Liver (tissue), 9 donors: Measurements from ENCODE around the gene ZMPSTE24. TPM values are rescaled to one million over a fixed set of nuclear protein-coding genes. Genes with fewer than 3 reads are reported as not detected.

ENCODE experiments used
- DNase-seq: peaks from one replicate; pipeline ENCODE4 v3.0.0-alpha.2; 2017; ENCODE audit warnings: low spot score
- H3K27ac ChIP-seq, 2 donors: one replicate each; pipeline ENCODE4 v1.7.0; 2013; ENCODE audit warnings: inconsistent platforms in 2 of 2, low read length in 2 of 2, control low read depth in 1 of 2, low read depth in 1 of 2, mild to moderate bottlenecking in 1 of 2
- H3K27me3 ChIP-seq, 4 donors: one replicate each; pipeline versions ENCODE4 v1.6.1 to v1.7.0; 2013; ENCODE audit warnings: low read length in 3 of 4, inconsistent platforms in 1 of 4, mild to moderate bottlenecking in 1 of 4, moderate library complexity in 1 of 4; ENCODE audit not compliant: control insufficient read depth in 4 of 4, insufficient read depth in 4 of 4
- H3K36me3 ChIP-seq, 4 donors: one replicate each; pipeline versions ENCODE4 v1.6.1 to v1.7.0; 2013; ENCODE audit warnings: low read length in 3 of 4, mild to moderate bottlenecking in 3 of 4, low read depth in 1 of 4, moderate library complexity in 1 of 4; ENCODE audit not compliant: control insufficient read depth in 4 of 4, insufficient read depth in 3 of 4
- H3K4me1 ChIP-seq, 4 donors: one replicate each; pipeline versions ENCODE4 v1.6.1 to v1.7.0; 2013; ENCODE audit warnings: low read length in 3 of 4, mild to moderate bottlenecking in 3 of 4, moderate library complexity in 1 of 4; ENCODE audit not compliant: control insufficient read depth in 4 of 4, insufficient read depth in 4 of 4
- H3K4me3 ChIP-seq, 3 donors: one replicate each; pipeline versions ENCODE4 v1.6.1 to v1.7.0; 2013; ENCODE audit warnings: low read length in 3 of 3, control low read depth in 1 of 3, low read depth in 1 of 3, mild to moderate bottlenecking in 1 of 3
- H3K9ac ChIP-seq, 2 donors: one replicate each; pipeline ENCODE4 v1.7.0; 2013; ENCODE audit warnings: low read length in 2 of 2, mild to moderate bottlenecking in 2 of 2, moderate library complexity in 2 of 2, control low read depth in 1 of 2, low read depth in 1 of 2
- H3K9me3 ChIP-seq, 4 donors: one replicate each; pipeline versions ENCODE4 v1.6.1 to v1.7.0; 2013; ENCODE audit warnings: low read length in 3 of 4; ENCODE audit not compliant: control insufficient read depth in 4 of 4
- EGR1 ChIP-seq, 2 donors: IDR thresholded peaks; 2 replicates each; pipeline ENCODE4 v1.6.1; 2016 to 2018; ENCODE audit warnings: antibody characterized with exemption in 2 of 2, low read depth in 2 of 2
- FOXA1 ChIP-seq: IDR thresholded peaks from 2 replicates; pipeline ENCODE4 v1.6.1; 2016; ENCODE audit warnings: antibody characterized with exemption
- FOXA2 ChIP-seq: IDR thresholded peaks from 2 replicates; pipeline ENCODE4 v1.6.1; 2016; ENCODE audit warnings: antibody characterized with exemption
- GABPA ChIP-seq, 2 donors: IDR thresholded peaks in 1 of 2; conservative IDR thresholded peaks in 1 of 2; 2 replicates each; pipeline ENCODE4 v1.6.1; 2016; ENCODE audit warnings: antibody characterized with exemption in 2 of 2, mild to moderate bottlenecking in 1 of 2, moderate library complexity in 1 of 2
- HNF4G ChIP-seq: IDR thresholded peaks from 2 replicates; pipeline ENCODE4 v1.6.1; 2016; ENCODE audit warnings: antibody characterized with exemption
- JUND ChIP-seq, 2 donors: IDR thresholded peaks; 2 replicates each; pipeline ENCODE4 v1.6.1; 2016; ENCODE audit warnings: antibody characterized with exemption in 2 of 2
- NR2F2 ChIP-seq: IDR thresholded peaks from 2 replicates; pipeline ENCODE4 v1.6.1; 2016; ENCODE audit warnings: antibody characterized with exemption
- RAD21 ChIP-seq, 2 donors: IDR thresholded peaks; 2 replicates each; pipeline ENCODE4 v1.6.1; 2016; ENCODE audit warnings: antibody characterized with exemption in 2 of 2, mild to moderate bottlenecking in 2 of 2
- RXRA ChIP-seq, 2 donors: IDR thresholded peaks; 2 replicates each; pipeline ENCODE4 v1.6.1; 2017 to 2018; ENCODE audit warnings: antibody characterized with exemption in 2 of 2, mild to moderate bottlenecking in 1 of 2
- SP1 ChIP-seq: IDR thresholded peaks from 2 replicates; pipeline ENCODE4 v1.6.1; 2018; ENCODE audit warnings: antibody characterized with exemption, mild to moderate bottlenecking
- TAF1 ChIP-seq: conservative IDR thresholded peaks from 2 replicates; pipeline ENCODE4 v1.6.1; 2016; ENCODE audit warnings: antibody characterized with exemption, mild to moderate bottlenecking
- YY1 ChIP-seq: IDR thresholded peaks from 2 replicates; pipeline ENCODE4 v1.6.1; 2016; ENCODE audit warnings: antibody characterized with exemption, mild to moderate bottlenecking
- WGBS: extraction: QIAGEN DNeasy Blood & Tissue Kit; methylation state at CpG from one replicate; pipeline ENCODE4 v1.1.7; 2013; 5-methylcytosine and 5-hydroxymethylcytosine counted together
- polyA plus RNA-seq, 2 donors: library from polyadenylated mRNA; stranded (reverse) in 1 of 2; unstranded in 1 of 2; fragments of 200-250 nt in 1 of 2; fragments of >200 nt in 1 of 2; fragmentation: Nextera tagmentation in 1 of 2; extraction: Ambion mirVana in 1 of 2; gene quantifications; one replicate each; pipeline versions ENCODE4 v1.2.1 to v1.2.3, GENCODE V29; 2013 to 2015
- total RNA-seq, 2 donors: library from RNA; depleted of rRNA; stranded (reverse); fragments of >200 nt; gene quantifications; one replicate each; pipeline ENCODE4 v1.2.3, GENCODE V29; 2014
- TF ChIP-seq, protein P1 (sequence below): IDR thresholded peaks from 2 replicates; pipeline ENCODE4 v1.6.1; 2016; ENCODE audit warnings: antibody characterized with exemption
- TF ChIP-seq, protein P2 (sequence below): IDR thresholded peaks from 2 replicates; pipeline ENCODE4 v1.6.1; 2016; ENCODE audit warnings: antibody characterized with exemption, mild to moderate bottlenecking
- TF ChIP-seq, protein P3 (sequence below): IDR thresholded peaks from 2 replicates; pipeline ENCODE4 v1.6.1; 2016; ENCODE audit warnings: antibody characterized with exemption
- TF ChIP-seq, protein P4 (sequence below): fragments of 150-350 bp; IDR thresholded peaks from 2 replicates; pipeline ENCODE4 v1.5.1; 2017; ENCODE audit warnings: improper control_type of control experiment, low read depth, low read length; ENCODE audit not compliant: missing input control
- donor health status: healthy.
- donor health status: healthy.
- donor health status: healthy.
- donor health status: healthy.
- donor health status: healthy.

The ZMPSTE24 gene
- total and polyA plus RNA-seq, 4 donors: 17.3 to 40.1 (median 22.6) TPM

DNA sequence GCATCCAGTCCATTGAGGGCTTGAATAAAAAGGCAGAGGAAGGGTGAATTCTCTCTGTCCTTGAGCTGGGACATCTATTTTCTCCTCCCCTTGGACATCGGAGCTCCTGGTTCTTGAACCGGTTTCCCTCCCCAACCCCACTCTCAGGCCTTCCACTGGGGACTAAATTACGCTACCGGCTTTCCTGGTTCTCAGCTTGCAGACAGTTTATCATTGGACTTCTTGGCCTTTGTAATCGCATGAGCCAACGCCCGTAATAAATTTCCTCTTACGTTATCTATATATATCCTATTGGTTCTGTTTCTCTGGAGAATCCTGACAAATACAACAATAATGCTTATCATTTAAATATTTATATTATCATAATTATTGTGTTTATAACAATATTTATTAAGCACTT is 79.4 kb downstream of the ZMPSTE24 start:
- Histone ChIP-seq H3K36me3 (no peaks in the 10 kb centered on the region), H3K27me3 (no peaks in the 10 kb centered on the region), H3K27ac (no peak overlapping the region), H3K9me3 (no peaks in the 10 kb centered on the region), H3K4me1 (peaks cover 0 to 15% (median 5%) of the 10 kb centered on the region in 4 donors), H3K9ac (no peak overlapping the region), H3K4me3 (no peak overlapping the region)
- WGBS: 79% methylated on average over 8 of the region's 8 CpGs
- no peak for TF ChIP-seq SP1
- TF ChIP-seq TAF1: no peak
- no peak for TF ChIP-seq GABPA (IDR thresholded peaks at IDR 0.05 in 1 of 2, conservative IDR thresholded peaks at IDR 0.05 in 1 of 2)
- TF ChIP-seq, protein P1, sequence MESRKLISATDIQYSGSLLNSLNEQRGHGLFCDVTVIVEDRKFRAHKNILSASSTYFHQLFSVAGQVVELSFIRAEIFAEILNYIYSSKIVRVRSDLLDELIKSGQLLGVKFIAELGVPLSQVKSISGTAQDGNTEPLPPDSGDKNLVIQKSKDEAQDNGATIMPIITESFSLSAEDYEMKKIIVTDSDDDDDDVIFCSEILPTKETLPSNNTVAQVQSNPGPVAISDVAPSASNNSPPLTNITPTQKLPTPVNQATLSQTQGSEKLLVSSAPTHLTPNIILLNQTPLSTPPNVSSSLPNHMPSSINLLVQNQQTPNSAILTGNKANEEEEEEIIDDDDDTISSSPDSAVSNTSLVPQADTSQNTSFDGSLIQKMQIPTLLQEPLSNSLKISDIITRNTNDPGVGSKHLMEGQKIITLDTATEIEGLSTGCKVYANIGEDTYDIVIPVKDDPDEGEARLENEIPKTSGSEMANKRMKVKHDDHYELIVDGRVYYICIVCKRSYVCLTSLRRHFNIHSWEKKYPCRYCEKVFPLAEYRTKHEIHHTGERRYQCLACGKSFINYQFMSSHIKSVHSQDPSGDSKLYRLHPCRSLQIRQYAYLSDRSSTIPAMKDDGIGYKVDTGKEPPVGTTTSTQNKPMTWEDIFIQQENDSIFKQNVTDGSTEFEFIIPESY: no peak
- TF ChIP-seq FOXA2: no peak
- TF ChIP-seq, protein P2, sequence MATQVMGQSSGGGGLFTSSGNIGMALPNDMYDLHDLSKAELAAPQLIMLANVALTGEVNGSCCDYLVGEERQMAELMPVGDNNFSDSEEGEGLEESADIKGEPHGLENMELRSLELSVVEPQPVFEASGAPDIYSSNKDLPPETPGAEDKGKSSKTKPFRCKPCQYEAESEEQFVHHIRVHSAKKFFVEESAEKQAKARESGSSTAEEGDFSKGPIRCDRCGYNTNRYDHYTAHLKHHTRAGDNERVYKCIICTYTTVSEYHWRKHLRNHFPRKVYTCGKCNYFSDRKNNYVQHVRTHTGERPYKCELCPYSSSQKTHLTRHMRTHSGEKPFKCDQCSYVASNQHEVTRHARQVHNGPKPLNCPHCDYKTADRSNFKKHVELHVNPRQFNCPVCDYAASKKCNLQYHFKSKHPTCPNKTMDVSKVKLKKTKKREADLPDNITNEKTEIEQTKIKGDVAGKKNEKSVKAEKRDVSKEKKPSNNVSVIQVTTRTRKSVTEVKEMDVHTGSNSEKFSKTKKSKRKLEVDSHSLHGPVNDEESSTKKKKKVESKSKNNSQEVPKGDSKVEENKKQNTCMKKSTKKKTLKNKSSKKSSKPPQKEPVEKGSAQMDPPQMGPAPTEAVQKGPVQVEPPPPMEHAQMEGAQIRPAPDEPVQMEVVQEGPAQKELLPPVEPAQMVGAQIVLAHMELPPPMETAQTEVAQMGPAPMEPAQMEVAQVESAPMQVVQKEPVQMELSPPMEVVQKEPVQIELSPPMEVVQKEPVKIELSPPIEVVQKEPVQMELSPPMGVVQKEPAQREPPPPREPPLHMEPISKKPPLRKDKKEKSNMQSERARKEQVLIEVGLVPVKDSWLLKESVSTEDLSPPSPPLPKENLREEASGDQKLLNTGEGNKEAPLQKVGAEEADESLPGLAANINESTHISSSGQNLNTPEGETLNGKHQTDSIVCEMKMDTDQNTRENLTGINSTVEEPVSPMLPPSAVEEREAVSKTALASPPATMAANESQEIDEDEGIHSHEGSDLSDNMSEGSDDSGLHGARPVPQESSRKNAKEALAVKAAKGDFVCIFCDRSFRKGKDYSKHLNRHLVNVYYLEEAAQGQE: no peak
- TF ChIP-seq RAD21 (IDR thresholded peaks at IDR 0.05): no peak
- TF ChIP-seq YY1: no peak
- no peak for TF ChIP-seq JUND (IDR thresholded peaks at IDR 0.05)
- no peak for TF ChIP-seq RXRA (IDR thresholded peaks at IDR 0.05)
- no peak for TF ChIP-seq NR2F2
- TF ChIP-seq EGR1 (IDR thresholded peaks at IDR 0.05; ENCODE audit: low read depth in 2 of 2): no peak
- no peak for TF ChIP-seq FOXA1
- DNase-seq: no peak

DNA sequence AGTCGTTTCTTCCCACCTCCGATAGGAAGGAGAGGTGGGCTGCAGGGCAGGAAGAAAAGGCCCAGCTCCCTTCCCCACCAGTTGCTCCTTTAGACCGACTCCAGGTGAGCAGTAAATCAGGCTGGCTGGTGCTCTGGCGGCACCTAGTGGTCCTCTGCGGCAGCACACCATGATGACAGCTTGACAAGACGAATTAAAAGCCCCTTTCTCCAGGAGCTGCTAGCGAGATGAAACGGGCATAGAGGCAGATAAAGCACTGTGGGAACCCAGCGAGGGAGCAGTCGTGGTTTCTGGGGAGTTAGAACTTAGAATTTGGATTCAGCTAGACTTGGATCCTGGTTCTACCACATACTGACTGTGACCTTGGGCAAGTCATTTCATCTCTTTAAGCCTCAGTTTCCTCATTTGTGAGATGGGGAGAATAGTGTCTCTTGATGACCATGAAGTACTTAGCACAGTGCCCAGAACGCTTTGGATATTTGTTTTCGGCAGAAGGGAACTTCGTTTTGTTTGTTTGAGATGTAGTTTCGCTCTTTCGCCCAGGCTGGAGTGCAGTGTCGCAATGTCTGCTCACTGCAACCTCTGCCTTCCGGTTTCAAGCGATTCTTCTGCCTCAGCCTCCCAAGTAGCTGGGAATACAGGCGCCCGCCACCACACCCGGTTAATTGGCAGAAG is 80.8 kb downstream of the ZMPSTE24 start:
- Histone ChIP-seq H3K27ac (peak overlapping the region; percentile 28 to 73), H3K36me3 (no peaks in the 10 kb centered on the region), H3K4me1 (peaks cover 0 to 15% (median 5%) of the 10 kb centered on the region in 4 donors), H3K9me3 (no peaks in the 10 kb centered on the region), H3K27me3 (no peaks in the 10 kb centered on the region), H3K4me3 (peak overlapping the region; percentile 18 to 49 (median 22)), H3K9ac (peak overlapping the region; percentile 14 to 23)
- WGBS: 19% methylated on average over 21 of the region's 21 CpGs
- peak; percentile 89 for DNase-seq
- TF ChIP-seq NR2F2: no peak
- TF ChIP-seq, protein P3, sequence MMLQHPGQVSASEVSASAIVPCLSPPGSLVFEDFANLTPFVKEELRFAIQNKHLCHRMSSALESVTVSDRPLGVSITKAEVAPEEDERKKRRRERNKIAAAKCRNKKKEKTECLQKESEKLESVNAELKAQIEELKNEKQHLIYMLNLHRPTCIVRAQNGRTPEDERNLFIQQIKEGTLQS: no peak
- TF ChIP-seq HNF4G: no peak
- TF ChIP-seq, protein P4, sequence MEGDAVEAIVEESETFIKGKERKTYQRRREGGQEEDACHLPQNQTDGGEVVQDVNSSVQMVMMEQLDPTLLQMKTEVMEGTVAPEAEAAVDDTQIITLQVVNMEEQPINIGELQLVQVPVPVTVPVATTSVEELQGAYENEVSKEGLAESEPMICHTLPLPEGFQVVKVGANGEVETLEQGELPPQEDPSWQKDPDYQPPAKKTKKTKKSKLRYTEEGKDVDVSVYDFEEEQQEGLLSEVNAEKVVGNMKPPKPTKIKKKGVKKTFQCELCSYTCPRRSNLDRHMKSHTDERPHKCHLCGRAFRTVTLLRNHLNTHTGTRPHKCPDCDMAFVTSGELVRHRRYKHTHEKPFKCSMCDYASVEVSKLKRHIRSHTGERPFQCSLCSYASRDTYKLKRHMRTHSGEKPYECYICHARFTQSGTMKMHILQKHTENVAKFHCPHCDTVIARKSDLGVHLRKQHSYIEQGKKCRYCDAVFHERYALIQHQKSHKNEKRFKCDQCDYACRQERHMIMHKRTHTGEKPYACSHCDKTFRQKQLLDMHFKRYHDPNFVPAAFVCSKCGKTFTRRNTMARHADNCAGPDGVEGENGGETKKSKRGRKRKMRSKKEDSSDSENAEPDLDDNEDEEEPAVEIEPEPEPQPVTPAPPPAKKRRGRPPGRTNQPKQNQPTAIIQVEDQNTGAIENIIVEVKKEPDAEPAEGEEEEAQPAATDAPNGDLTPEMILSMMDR: peak; percentile 98
- no peak for TF ChIP-seq EGR1 (IDR thresholded peaks at IDR 0.05; ENCODE audit: low read depth in 2 of 2)
- no peak for TF ChIP-seq FOXA1
- TF ChIP-seq TAF1: no peak
- TF ChIP-seq, protein P2: no peak
- TF ChIP-seq YY1: no peak
- TF ChIP-seq RXRA (IDR thresholded peaks at IDR 0.05): peak; percentile 30 to 36
- peak in 1 of 2 donors; percentile 33 for TF ChIP-seq JUND (IDR thresholded peaks at IDR 0.05)
- TF ChIP-seq GABPA (IDR thresholded peaks at IDR 0.05 in 1 of 2, conservative IDR thresholded peaks at IDR 0.05 in 1 of 2): peak in 1 of 2 donors; percentile 70
- TF ChIP-seq, protein P1: no peak
- peak; percentile 62 for TF ChIP-seq SP1
- peak; percentile 99 to 100 for TF ChIP-seq RAD21 (IDR thresholded peaks at IDR 0.05)
